Ecto neural progenitor cell (in vitro differentiated cells): Measurements from ENCODE around the gene BPI.
A peak's percentile ranks its signal among the peaks of the same experiment; 100 is the strongest.
"Not testable (repeated sequence)": the region's sequence is repeated elsewhere in the genome, so short reads cannot be mapped to it uniquely, and the experiment has no call there.

Experiments used
- DNase-seq: peaks from one replicate; pipeline ENCODE4 v3.0.0-alpha.2; 2018; ENCODE audit warnings: low spot score

Gene BPI

GRCh38 chr20:38336726-38337125, 32.8 kb downstream of the BPI start:
- no peak for DNase-seq

- DNase-seq: peak; percentile 79
Observed at GRCh38 chr20:38337561-38338140, 33.7 kb downstream of the BPI start.

GRCh38 chr20:38338849-38339520, 35.0 kb downstream of the BPI start:
- no peak for DNase-seq

GRCh38 chr20:38339521-38339896, 35.6 kb downstream of the BPI start:
- not testable (repeated sequence) for DNase-seq

- no peak for DNase-seq
Observed at GRCh38 chr20:38339997-38340396, 36.0 kb downstream of the BPI start.

- no peak for DNase-seq
Observed at GRCh38 chr20:38340693-38341092, 36.7 kb downstream of the BPI start.

GRCh38 chr20:38342216-38342615, 38.3 kb downstream of the BPI start:
- no peak for DNase-seq

- DNase-seq: no peak
Observed at GRCh38 chr20:38342713-38343310, 38.9 kb downstream of the BPI start.

GRCh38 chr20:38343311-38344106, 39.6 kb downstream of the BPI start:
- DNase-seq: no peak

- DNase-seq: no peak
Observed at GRCh38 chr20:38344107-38344701, 40.2 kb downstream of the BPI start.

GRCh38 chr20:38345643-38346042, 41.7 kb downstream of the BPI start:
- no peak for DNase-seq

- DNase-seq: no peak
Observed at GRCh38 chr20:38346247-38346651, 42.3 kb downstream of the BPI start, which contains the start of gene LBP. Gene LBP (plus strand): TSS chr20:38346482. CDS start chr20:38346517, 35 bp downstream.

- no peak for DNase-seq
Observed at GRCh38 chr20:38346741-38347140, 42.8 kb downstream of the BPI start.

GRCh38 chr20:38349856-38350255, 45.9 kb downstream of the BPI start:
- no peak for DNase-seq

- DNase-seq: no peak
Observed at GRCh38 chr20:38350879-38351775, 47.2 kb downstream of the BPI start.

GRCh38 chr20:38353316-38353715, 49.4 kb downstream of the BPI start:
- no peak for DNase-seq

- DNase-seq: no peak
Observed at GRCh38 chr20:38354227-38354626, 50.3 kb downstream of the BPI start.

GRCh38 chr20:38355161-38356012, 51.4 kb downstream of the BPI start:
- no peak for DNase-seq

GRCh38 chr20:38357653-38358207, 53.8 kb downstream of the BPI start:
- no peak for DNase-seq

- DNase-seq: no peak
Observed at GRCh38 chr20:38358556-38358955, 54.6 kb downstream of the BPI start.
